H1 (cell line): ENCODE results near the gene C1orf174. TPM values are rescaled to one million over a fixed set of nuclear protein-coding genes. Genes with fewer than 3 reads are reported as not detected.

ENCODE experiments used
- BRCA1 ChIP-seq: IDR thresholded peaks from 2 replicates; pipeline ENCODE4 v1.6.1; 2012; ENCODE audit warnings: low read depth, low read length, improper control_type of control experiment
- NANOG ChIP-seq: IDR thresholded peaks from 2 replicates; pipeline ENCODE4 v1.6.1; 2011; ENCODE audit warnings: low read length, low read depth, mild to moderate bottlenecking, inconsistent platforms; ENCODE audit not compliant: insufficient read depth, poor library complexity, severe bottlenecking
- RNF2 ChIP-seq: fragments of 200-900, 300-1000 bp; sonication (generic); IDR thresholded peaks from 2 replicates; pipeline ENCODE4 v1.7.1; 2016; ENCODE audit warnings: borderline replicate concordance, low read depth, mild to moderate bottlenecking, antibody characterized with exemption, low read length; ENCODE audit not compliant: poor library complexity, severe bottlenecking; ENCODE audit errors: missing control alignments
- polyA plus RNA-seq, 7 experiments: library from polyadenylated mRNA; depleted of rRNA in 3 of 7; stranded (reverse) in 5 of 7; unstranded in 2 of 7; fragments of >200 nt in 5 of 7; fragments of 200-250 nt in 2 of 7; gene quantifications; 1 replicate in 5 of 7; 2 replicates in 1 of 7; 4 replicates in 1 of 7; pipeline versions ENCODE4 v1.2.1 to v1.2.3, GENCODE V29; 2011 to 2013; ENCODE audit warnings: missing spikeins in 2 of 7, mixed read lengths in 2 of 7
- total RNA-seq: library from RNA; stranded (reverse); fragmentation: NEBNext Ultra II Directional; extraction: Animal tissue kit (Norgen Biotek cat#: 25700); gene quantifications from 2 replicates; pipeline ENCODE4 v1.2.1, GENCODE V29; 2021

The C1orf174 gene
- total and polyA plus RNA-seq, 2 of the 8 experiments (the other 6 are each of a cell fraction or from before 2014, with no cell fraction given): 28.4 to 32.4 TPM

- TF ChIP-seq BRCA1 (no peak), RNF2 (no peak), NANOG (no peak)
Measured at GRCh38 chr1:3856923-3857790, 42.9 kb downstream of the C1orf174 start, which contains the start of the genes CEP104 and DFFB (continued).
